ENCODE data around the gene HS6ST1. TPM values are rescaled to one million over a fixed set of nuclear protein-coding genes. Genes with fewer than 3 reads are reported as not detected.

Gene HS6ST1, protein sequence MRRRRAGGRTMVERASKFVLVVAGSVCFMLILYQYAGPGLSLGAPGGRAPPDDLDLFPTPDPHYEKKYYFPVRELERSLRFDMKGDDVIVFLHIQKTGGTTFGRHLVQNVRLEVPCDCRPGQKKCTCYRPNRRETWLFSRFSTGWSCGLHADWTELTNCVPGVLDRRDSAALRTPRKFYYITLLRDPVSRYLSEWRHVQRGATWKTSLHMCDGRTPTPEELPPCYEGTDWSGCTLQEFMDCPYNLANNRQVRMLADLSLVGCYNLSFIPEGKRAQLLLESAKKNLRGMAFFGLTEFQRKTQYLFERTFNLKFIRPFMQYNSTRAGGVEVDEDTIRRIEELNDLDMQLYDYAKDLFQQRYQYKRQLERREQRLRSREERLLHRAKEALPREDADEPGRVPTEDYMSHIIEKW
- total RNA-seq: 10 to 100 TPM; 12.4 to 13.3 TPM
- polyA plus RNA-seq: 1 to 10 TPM; 1.2 to 4.4 TPM

DNA sequence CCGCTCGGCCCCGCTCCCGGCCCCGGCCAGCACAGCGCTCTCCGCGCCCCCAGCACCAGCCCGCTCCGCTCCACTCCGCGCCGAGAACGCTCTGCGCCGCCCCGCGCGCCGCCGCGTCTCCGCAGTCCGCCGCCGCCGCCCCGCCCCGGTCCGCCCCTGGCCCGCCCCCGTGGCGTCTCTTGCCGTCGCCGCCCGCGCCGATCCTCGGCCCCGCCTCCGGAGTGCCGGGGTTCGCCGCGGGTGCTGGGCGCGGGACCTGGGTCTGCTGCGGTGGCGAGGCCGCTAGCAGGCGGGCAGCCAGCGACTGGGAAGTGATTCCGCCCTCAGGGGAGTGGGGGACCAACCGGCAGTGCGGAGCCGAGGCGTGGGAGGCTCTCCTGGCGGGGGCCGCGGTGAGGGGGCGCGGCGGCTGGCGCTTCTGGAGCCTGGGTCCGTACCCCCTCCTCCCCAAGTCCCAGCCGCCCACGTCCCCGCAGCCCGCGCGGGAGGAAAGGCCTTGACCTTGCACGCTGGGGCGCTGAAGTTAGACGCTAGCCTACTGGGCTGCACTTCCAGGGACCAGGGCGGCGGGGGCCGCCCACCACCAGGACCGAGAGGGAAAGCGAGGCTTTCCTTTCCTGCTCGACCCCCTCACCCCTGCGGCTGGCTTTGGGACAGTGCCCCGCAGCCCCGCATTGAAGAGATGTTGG lies at the start of gene HS6ST1:
TSS of gene HS6ST1 (minus strand) at position 93 of the 689 bp plus-strand sequence. CDS start 305 bp downstream, outside the sequence.
- Histone ChIP-seq H3K4me1 (ENCODE audit: insufficient read depth, low read length) (peaks cover 43% of the 10 kb centered on the region), H3K27ac (ENCODE audit: low read depth, low read length) (no peak within 1 kb of the TSS), H3K36me3 (ENCODE audit: insufficient read depth, low read length) (no peaks in the 10 kb centered on the region), H3K27me3 (ENCODE audit: insufficient read depth, low read length) (no peaks in the 10 kb centered on the region), H3K9me3 (ENCODE audit: control insufficient read depth in 1 of 2, low read length in 2 of 2) (no peaks in the 10 kb centered on the region), H3K4me3 (ENCODE audit: low read length in 2 of 2) (peak within 1 kb of the TSS; percentile 23 to 55)
- H3K27me3 Mint-ChIP-seq: no peaks in the 10 kb centered on the region
- ChIA-PET POLR2A (ENCODE audit: partially characterized antibody) (no interaction called here), CTCF (ENCODE audit: partially characterized antibody) (no interaction called here)
- peak; percentile 80 to 91 (median 84) for DNase-seq
- intact Hi-C loops (cut with micrococcal nuclease): loop anchor here (2.0 kb wide), 1 partner anchor 290 kb away; the partner anchor contains the start of gene SAP130
- peak within 1 kb of the TSS; percentile 83 to 89 (median 85) for H3K4me3 Mint-ChIP-seq
- H3K9me3 Mint-ChIP-seq: no peaks in the 10 kb centered on the region
- peak within 1 kb of the TSS in 2 of 7 donors; percentile 24 to 72 for H3K27ac Mint-ChIP-seq
- H3K4me1 Mint-ChIP-seq: peaks cover 15 to 48% (median 39%) of the 10 kb centered on the region in 4 donors
- no peaks in the 10 kb centered on the region for H3K36me3 Mint-ChIP-seq

DNA sequence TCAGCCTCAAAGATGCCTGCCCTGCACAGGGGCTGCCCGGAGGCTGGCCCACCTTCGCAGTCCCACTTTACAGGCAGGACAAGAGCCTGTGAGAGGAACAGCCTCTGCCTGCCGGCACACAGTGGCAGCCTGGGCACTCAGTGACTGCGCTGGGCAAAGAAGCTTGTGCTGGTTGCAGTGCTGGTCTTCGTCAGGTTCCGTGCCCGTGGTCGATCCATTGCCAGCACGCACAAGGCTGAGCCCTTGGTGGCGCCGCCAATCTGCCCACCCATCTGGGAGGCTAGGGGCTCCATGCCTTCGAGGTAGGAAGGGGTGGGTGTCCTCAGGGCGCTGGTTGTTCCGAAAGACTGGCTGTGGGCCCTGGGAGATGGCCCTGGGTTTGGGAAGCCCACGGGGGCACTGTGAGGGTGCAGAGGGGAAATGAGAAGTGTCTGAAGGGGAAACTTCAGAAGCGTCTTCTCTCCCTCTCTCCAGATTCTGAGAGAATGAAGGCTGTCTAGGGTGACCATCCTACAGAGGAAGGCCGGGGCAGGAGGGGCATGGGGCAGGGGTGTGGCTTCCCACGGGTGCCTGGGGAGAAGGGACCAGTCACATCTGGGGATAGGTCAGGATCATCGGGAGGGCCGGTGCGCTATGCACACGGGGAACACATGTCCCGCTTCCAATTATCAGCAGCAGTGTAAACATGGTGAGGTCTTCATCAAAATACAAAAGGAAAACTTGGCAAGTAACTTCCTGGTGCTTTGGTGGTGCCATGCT lies 49.1 kb upstream of the HS6ST1 start:
- no peak overlapping the region for H3K27ac Mint-ChIP-seq
- CTCF ChIA-PET (ENCODE audit: partially characterized antibody): no interaction called here
- no peak overlapping the region for H3K4me3 Mint-ChIP-seq
- no peaks in the 10 kb centered on the region for H3K9me3 ChIP-seq (ENCODE audit: control insufficient read depth in 1 of 2, low read length in 2 of 2)
- peaks cover 8% of the 10 kb centered on the region for H3K4me1 ChIP-seq (ENCODE audit: insufficient read depth, low read length)
- DNase-seq: no peak
- no peaks in the 10 kb centered on the region for H3K9me3 Mint-ChIP-seq
- H3K36me3 ChIP-seq (ENCODE audit: insufficient read depth, low read length): no peaks in the 10 kb centered on the region
- H3K27me3 ChIP-seq (ENCODE audit: insufficient read depth, low read length): no peaks in the 10 kb centered on the region
- peaks cover 0 to 5% of the 10 kb centered on the region in 2 donors for H3K27me3 Mint-ChIP-seq
- POLR2A ChIA-PET (ENCODE audit: partially characterized antibody): no interaction called here
- intact Hi-C loops (cut with micrococcal nuclease): no loop called here
- no peak overlapping the region for H3K4me3 ChIP-seq (ENCODE audit: low read length in 2 of 2)
- no peak overlapping the region for H3K27ac ChIP-seq (ENCODE audit: low read depth, low read length)
- H3K36me3 Mint-ChIP-seq: no peaks in the 10 kb centered on the region
- peaks cover 0 to 15% (median 7%) of the 10 kb centered on the region in 4 donors for H3K4me1 Mint-ChIP-seq

DNA sequence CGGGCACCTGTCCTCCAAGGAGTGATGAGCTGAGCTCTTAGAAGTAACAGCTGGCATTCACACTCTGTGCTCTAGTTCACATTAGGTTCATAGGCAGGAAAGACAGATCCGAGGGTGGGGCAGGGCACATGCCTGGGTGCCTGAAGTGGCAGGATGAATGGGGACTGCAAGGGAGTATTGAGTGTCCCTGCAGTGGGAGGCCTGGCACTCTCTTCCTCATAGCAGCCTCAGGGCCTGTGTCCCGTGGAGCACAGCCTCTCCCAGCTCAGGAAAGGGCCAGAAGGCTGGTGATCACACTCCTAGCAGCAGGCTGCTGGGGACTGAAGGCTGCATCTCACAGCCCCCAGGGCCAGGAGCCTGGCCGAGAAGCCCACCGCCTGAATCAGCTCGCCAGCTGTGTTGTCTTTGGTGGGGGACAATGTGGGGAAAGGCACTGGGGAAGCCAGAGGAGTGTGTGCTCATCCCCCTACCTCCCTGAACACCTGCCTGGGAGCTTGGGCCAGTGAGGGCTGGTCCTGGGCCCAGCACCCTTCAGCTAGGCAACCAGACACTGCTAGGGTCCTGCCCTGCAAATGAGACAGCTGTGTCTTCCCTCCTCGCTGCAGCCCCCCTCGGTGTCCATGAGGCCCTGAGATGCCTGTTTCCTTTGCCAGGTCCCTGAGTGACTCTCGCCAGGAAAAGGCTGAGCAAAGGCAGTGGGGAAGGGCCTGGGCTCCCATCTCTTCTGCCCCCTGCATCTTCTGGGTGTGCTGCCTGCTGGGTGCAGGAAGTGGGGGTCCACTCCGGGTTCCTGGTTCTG lies 48.2 kb upstream of the HS6ST1 start:
- Histone ChIP-seq H3K36me3 (ENCODE audit: insufficient read depth, low read length) (no peaks in the 10 kb centered on the region), H3K27ac (ENCODE audit: low read depth, low read length) (no peak overlapping the region), H3K27me3 (ENCODE audit: insufficient read depth, low read length) (no peaks in the 10 kb centered on the region), H3K4me3 (ENCODE audit: low read length in 2 of 2) (no peak overlapping the region), H3K9me3 (ENCODE audit: control insufficient read depth in 1 of 2, low read length in 2 of 2) (no peaks in the 10 kb centered on the region), H3K4me1 (ENCODE audit: insufficient read depth, low read length) (no peaks in the 10 kb centered on the region)
- H3K36me3 Mint-ChIP-seq: no peaks in the 10 kb centered on the region
- no peak overlapping the region for H3K27ac Mint-ChIP-seq
- peak in 1 of 5 donors; percentile 17 for DNase-seq
- H3K4me1 Mint-ChIP-seq: peaks cover 0 to 7% (median under 1%) of the 10 kb centered on the region in 4 donors
- H3K4me3 Mint-ChIP-seq: no peak overlapping the region
- ChIA-PET CTCF (ENCODE audit: partially characterized antibody) (no interaction called here), POLR2A (ENCODE audit: partially characterized antibody) (no interaction called here)
- H3K27me3 Mint-ChIP-seq: peaks cover 4% of the 10 kb centered on the region in 2 donors
- intact Hi-C loops (cut with micrococcal nuclease): no loop called here
- H3K9me3 Mint-ChIP-seq: no peaks in the 10 kb centered on the region

DNA sequence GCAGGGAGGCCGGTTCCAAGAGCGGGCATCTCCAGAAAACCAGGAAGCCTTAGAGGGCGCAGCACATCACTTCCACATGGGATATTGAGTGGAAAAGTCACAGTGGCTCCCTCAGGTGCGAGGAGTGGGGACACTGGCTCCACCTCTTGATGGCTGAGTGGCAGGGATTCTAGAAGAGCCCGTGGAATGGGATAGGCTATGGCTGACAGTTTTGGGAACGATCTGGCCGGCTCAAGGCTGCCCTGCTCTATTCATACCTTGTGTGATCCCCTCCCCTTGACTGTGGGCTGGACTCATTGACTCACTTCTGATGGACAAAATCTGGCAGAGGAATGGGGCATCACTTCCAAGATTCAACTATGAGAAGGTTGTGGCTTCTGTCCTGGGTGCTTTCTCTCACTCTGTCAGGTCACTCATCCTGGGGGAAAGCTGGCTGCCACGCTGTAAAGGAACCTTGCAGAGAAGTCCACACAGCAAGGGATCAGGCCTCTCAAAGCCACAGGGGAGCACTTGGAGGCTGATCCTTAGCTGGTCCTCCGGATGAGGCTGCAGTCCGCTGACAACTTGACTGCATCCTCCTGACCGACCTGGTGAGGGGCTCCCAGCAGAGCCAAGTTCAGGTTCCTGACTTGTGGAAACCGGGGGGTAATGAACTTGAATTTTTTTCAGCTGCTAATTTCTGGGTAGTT lies 46.7 kb upstream of the HS6ST1 start:
- Mint-ChIP-seq H3K4me1 (peaks cover 0 to 7% (median 0%) of the 10 kb centered on the region in 4 donors), H3K9me3 (no peaks in the 10 kb centered on the region), H3K27ac (no peak overlapping the region), H3K36me3 (no peaks in the 10 kb centered on the region), H3K27me3 (peaks cover 4% of the 10 kb centered on the region in 2 donors), H3K4me3 (no peak overlapping the region)
- Histone ChIP-seq H3K36me3 (ENCODE audit: insufficient read depth, low read length) (no peaks in the 10 kb centered on the region), H3K9me3 (ENCODE audit: control insufficient read depth in 1 of 2, low read length in 2 of 2) (no peaks in the 10 kb centered on the region), H3K4me3 (ENCODE audit: low read length in 2 of 2) (no peak overlapping the region), H3K4me1 (ENCODE audit: insufficient read depth, low read length) (no peaks in the 10 kb centered on the region), H3K27ac (ENCODE audit: low read depth, low read length) (no peak overlapping the region), H3K27me3 (ENCODE audit: insufficient read depth, low read length) (no peaks in the 10 kb centered on the region)
- POLR2A ChIA-PET (ENCODE audit: partially characterized antibody): no interaction called here
- intact Hi-C loops (cut with micrococcal nuclease): no loop called here
- DNase-seq: peak in 1 of 5 donors; percentile 11
- CTCF ChIA-PET (ENCODE audit: partially characterized antibody): no interaction called here

DNA sequence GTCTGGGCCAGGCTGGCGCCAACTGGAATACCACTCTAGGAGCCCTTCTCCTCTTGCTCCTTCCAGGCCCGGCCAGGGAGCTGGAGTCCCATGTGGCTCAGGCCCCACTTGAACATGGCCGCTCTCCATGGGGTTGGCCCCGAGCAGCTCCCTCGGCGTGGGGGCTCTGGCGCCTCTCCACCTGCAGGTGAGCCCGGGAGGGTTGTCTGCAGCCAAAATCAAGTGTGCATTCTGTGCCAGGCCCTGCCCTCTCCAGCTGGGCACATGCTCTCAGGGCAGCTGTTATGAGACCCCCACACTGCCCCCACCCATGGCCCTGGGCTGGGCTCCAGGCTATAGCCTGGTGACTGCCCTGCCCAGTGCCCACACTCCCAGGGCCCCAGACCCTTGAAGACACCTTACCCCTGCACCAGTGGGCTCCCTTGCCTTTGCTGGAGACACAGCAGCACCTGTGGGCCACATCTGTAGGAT lies 45.8 kb upstream of the HS6ST1 start:
- POLR2A ChIA-PET (ENCODE audit: partially characterized antibody): no interaction called here
- Histone ChIP-seq H3K4me1 (ENCODE audit: insufficient read depth, low read length) (no peaks in the 10 kb centered on the region), H3K36me3 (ENCODE audit: insufficient read depth, low read length) (no peaks in the 10 kb centered on the region), H3K27ac (ENCODE audit: low read depth, low read length) (no peak overlapping the region), H3K27me3 (ENCODE audit: insufficient read depth, low read length) (no peaks in the 10 kb centered on the region), H3K4me3 (ENCODE audit: low read length in 2 of 2) (no peak overlapping the region), H3K9me3 (ENCODE audit: control insufficient read depth in 1 of 2, low read length in 2 of 2) (no peaks in the 10 kb centered on the region)
- DNase-seq: peak in 1 of 5 donors; percentile 22
- intact Hi-C loops (cut with micrococcal nuclease): no loop called here
- Mint-ChIP-seq H3K36me3 (no peaks in the 10 kb centered on the region), H3K4me3 (no peak overlapping the region), H3K27me3 (peaks cover 4% of the 10 kb centered on the region in 2 donors), H3K27ac (no peak overlapping the region), H3K4me1 (peaks cover 0 to 3% (median 0%) of the 10 kb centered on the region in 4 donors), H3K9me3 (no peaks in the 10 kb centered on the region)
- CTCF ChIA-PET (ENCODE audit: partially characterized antibody): no interaction called here

DNA sequence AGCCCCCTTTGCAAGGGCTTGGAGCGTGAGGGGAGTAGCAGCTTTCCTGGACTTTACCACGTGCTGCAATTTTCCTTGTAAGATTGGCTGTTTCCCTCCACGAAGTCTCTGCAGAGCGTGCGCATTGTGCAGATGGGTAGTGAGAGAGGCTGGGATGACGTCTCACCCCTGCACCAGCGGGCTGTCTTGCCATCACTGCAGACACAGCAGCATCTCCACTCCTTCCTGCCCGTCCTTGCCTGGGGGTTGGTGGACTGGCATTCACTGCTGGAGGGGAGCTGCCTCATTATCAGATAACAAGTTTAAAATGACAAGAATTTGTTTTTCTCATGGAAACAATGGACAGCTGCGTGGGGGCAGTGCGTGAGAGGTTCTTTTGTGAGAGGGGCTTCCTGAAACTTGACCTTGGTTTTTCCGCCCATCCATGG lies 45.3 kb upstream of the HS6ST1 start:
- CTCF ChIA-PET (ENCODE audit: partially characterized antibody): no interaction called here

More for the DNA sequence above, 45.3 kb upstream of the HS6ST1 start:
- Mint-ChIP-seq H3K4me3 (no peak overlapping the region), H3K36me3 (no peaks in the 10 kb centered on the region), H3K4me1 (peaks cover 0 to 3% (median 0%) of the 10 kb centered on the region in 4 donors), H3K27me3 (peaks cover 4% of the 10 kb centered on the region in 2 donors), H3K27ac (no peak overlapping the region), H3K9me3 (no peaks in the 10 kb centered on the region)
- Histone ChIP-seq H3K9me3 (ENCODE audit: control insufficient read depth in 1 of 2, low read length in 2 of 2) (no peaks in the 10 kb centered on the region), H3K4me3 (ENCODE audit: low read length in 2 of 2) (no peak overlapping the region), H3K27me3 (ENCODE audit: insufficient read depth, low read length) (no peaks in the 10 kb centered on the region), H3K27ac (ENCODE audit: low read depth, low read length) (no peak overlapping the region), H3K36me3 (ENCODE audit: insufficient read depth, low read length) (no peaks in the 10 kb centered on the region), H3K4me1 (ENCODE audit: insufficient read depth, low read length) (no peaks in the 10 kb centered on the region)
- DNase-seq: peak in 1 of 5 donors; percentile 10
- POLR2A ChIA-PET (ENCODE audit: partially characterized antibody): no interaction called here
- intact Hi-C loops (cut with micrococcal nuclease): no loop called here
